Right lung (tissue), 5 donors: ENCODE data around the gene RBM41. TPM values are rescaled to one million over a fixed set of nuclear protein-coding genes. Genes with fewer than 3 reads are reported as not detected.
A peak's percentile ranks its signal among the peaks of the same experiment; 100 is the strongest.

ENCODE experiments used
- DNase-seq, 2 donors: peaks; one replicate each; pipeline ENCODE4 v3.0.0-alpha.2; 2013
- polyA plus RNA-seq, 5 donors: library from polyadenylated mRNA; unstranded; fragments of 120-200 nt; gene quantifications; one replicate each; pipeline versions ENCODE4 v1.2.1 to v1.2.3, GENCODE V29; 2013; ENCODE audit warnings: inconsistent platforms in 1 of 5, low replicate concordance in 1 of 5; ENCODE audit not compliant: insufficient read length in 5 of 5, insufficient read depth in 1 of 5

The RBM41 gene
- polyA plus RNA-seq, 5 donors, result 12.3 to 31.8 (median 26.1) TPM

- DNase-seq, result no peak
These were observed 71.0 kb downstream of the RBM41 start for GRCh38 chrX:107047622-107048021.

GRCh38 chrX:107029752-107030151, 88.9 kb downstream of the RBM41 start:
- no peak for DNase-seq

- DNase-seq, result peak; percentile 8 to 16
These were observed 93.1 kb downstream of the RBM41 start for GRCh38 chrX:107025545-107025944.

- DNase-seq, result no peak
These were observed 103.7 kb downstream of the RBM41 start for GRCh38 chrX:107014936-107015335.

Other genes with a start within 250 kb of the RBM41 start
- under 1 TPM; 0.16 to 0.56 (median 0.27) TPM for gene RIPPLY1, start 215.5 kb downstream of the RBM41 start, polyA plus RNA-seq
- 10 to 100 TPM; 30.2 to 80.0 (median 60.5) TPM for gene CLDN2, start 198.4 kb downstream of the RBM41 start, polyA plus RNA-seq
- gene MORC4, start 118.6 kb downstream of the RBM41 start, polyA plus RNA-seq, result 10 to 100 TPM; 29.3 to 43.7 (median 38.3) TPM
- gene NUP62CL, start 87.6 kb upstream of the RBM41 start, polyA plus RNA-seq, result 1 to 10 TPM; 3.1 to 8.9 (median 7.3) TPM
- gene DNAAF6, start 87.8 kb upstream of the RBM41 start, polyA plus RNA-seq, result 1 to 10 TPM in 3 of 5 donors, under 1 TPM in 2; 0.42 to 2.1 (median 1.2) TPM